Activated CD8-positive, alpha-beta memory T cell treated with anti-CD3 and anti-CD28 coated beads for 4 hours (primary cell): ENCODE measurements around the gene ZNRF3.
"Not testable (repeated sequence)": the region's sequence is repeated elsewhere in the genome, so short reads cannot be mapped to it uniquely, and the experiment has no call there.

Experiments
- DNase-seq, 2 donors: peaks; one replicate each; pipeline ENCODE4 v3.0.0-alpha.2; 2020; ENCODE audit warnings: low read depth in 2 of 2

The ZNRF3 gene

GRCh38 chr22:28933321-28933720 lies 49.9 kb downstream of the ZNRF3 start:
- no peak for DNase-seq

GRCh38 chr22:28934026-28934425 lies 50.7 kb downstream of the ZNRF3 start:
- no peak for DNase-seq

GRCh38 chr22:28935140-28935539 lies 51.8 kb downstream of the ZNRF3 start:
- DNase-seq: no peak

- no peak for DNase-seq
Observed at GRCh38 chr22:28935713-28936112, 52.3 kb downstream of the ZNRF3 start.

- no peak for DNase-seq
Observed at GRCh38 chr22:28936200-28936599, 52.8 kb downstream of the ZNRF3 start.

- no peak for DNase-seq
Observed at GRCh38 chr22:28937206-28938025, 54.0 kb downstream of the ZNRF3 start.

- DNase-seq: no peak
Observed at GRCh38 chr22:28938286-28938833, 55.0 kb downstream of the ZNRF3 start.

GRCh38 chr22:28939394-28939793 lies 56.0 kb downstream of the ZNRF3 start:
- DNase-seq: no peak

GRCh38 chr22:28939932-28940331 lies 56.6 kb downstream of the ZNRF3 start:
- DNase-seq: no peak

GRCh38 chr22:28940441-28940840 lies 57.1 kb downstream of the ZNRF3 start:
- DNase-seq: no peak

GRCh38 chr22:28942333-28942732 lies 59.0 kb downstream of the ZNRF3 start:
- DNase-seq: no peak

- no peak for DNase-seq
Observed at GRCh38 chr22:28942801-28943500, 59.6 kb downstream of the ZNRF3 start.

- no peak for DNase-seq
Observed at GRCh38 chr22:28943501-28943879, 60.1 kb downstream of the ZNRF3 start.

- no peak for DNase-seq
Observed at GRCh38 chr22:28947125-28947524, 63.8 kb downstream of the ZNRF3 start.

GRCh38 chr22:28948424-28948823 lies 65.1 kb downstream of the ZNRF3 start:
- no peak for DNase-seq

GRCh38 chr22:28948860-28949551 lies 65.6 kb downstream of the ZNRF3 start:
- not testable (repeated sequence) for DNase-seq

GRCh38 chr22:28949788-28950187 lies 66.4 kb downstream of the ZNRF3 start:
- no peak for DNase-seq

GRCh38 chr22:28950617-28951411 lies 67.4 kb downstream of the ZNRF3 start:
- no peak for DNase-seq

- no peak for DNase-seq
Observed at GRCh38 chr22:28951530-28951929, 68.2 kb downstream of the ZNRF3 start.

- DNase-seq: no peak
Observed at GRCh38 chr22:28951969-28952521, 68.7 kb downstream of the ZNRF3 start.

- DNase-seq: no peak
Observed at GRCh38 chr22:28952857-28953256, 69.5 kb downstream of the ZNRF3 start.
